Activated gamma-delta T cell treated with anti-CD3 and anti-CD28 coated beads, Interleukin-2, amount 50 U/mL, for 16 hours (primary cell): Measurements from ENCODE around the gene NALCN.

Experiments
- DNase-seq: peaks from one replicate; pipeline ENCODE4 v3.0.0-alpha.2; 2020; ENCODE audit warnings: low read depth

Gene NALCN

GRCh38 chr13:101121608-101122007, 294.7 kb downstream of the NALCN start:
- no peak for DNase-seq

- no peak for DNase-seq
Measured at GRCh38 chr13:101120007-101120406, 296.3 kb downstream of the NALCN start.

GRCh38 chr13:101116826-101117225, 299.5 kb downstream of the NALCN start:
- DNase-seq = no peak

- DNase-seq = no peak
Measured at GRCh38 chr13:101116341-101116740, 300.0 kb downstream of the NALCN start.

- DNase-seq = no peak
Measured at GRCh38 chr13:101115762-101116171, 300.5 kb downstream of the NALCN start.

DNA sequence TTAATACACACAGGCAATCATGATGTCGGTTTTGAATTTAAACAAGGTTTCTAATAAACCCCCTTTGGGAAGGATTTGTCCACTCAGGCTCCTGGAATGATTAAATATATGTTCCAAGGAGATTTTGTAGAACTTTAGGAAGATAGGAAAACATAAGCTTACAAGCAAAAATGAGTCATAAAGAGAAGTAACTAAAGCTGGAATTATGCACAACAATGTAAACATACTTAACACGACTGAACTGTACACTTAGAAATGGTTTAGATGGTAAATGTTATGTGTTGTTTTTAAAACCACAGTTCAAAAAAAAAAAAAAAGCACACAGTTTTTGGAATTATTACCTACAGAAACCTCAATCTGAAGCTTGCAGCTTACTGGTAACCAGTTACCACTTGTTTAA, 304.4 kb downstream of the NALCN start:
- no peak for DNase-seq

DNA sequence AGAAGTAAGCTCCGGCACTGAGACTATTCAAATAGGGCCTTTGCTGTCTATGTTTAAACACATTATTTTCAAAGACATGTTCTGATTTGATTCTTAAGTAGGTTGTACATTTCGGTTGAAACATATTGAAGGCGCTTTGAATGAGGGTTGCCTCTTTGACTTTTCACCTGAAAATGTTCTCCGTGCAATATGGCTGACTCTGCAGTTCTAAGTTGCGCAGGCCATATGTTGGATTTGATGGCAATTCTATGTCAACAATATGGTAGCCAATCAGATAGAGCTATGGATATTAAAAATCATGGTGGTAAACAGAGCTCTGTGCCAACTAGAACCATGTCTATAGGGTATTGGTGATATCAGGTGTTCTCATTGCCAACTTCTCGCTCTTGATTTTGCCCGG, 307.3 kb downstream of the NALCN start:
- DNase-seq = no peak

DNA sequence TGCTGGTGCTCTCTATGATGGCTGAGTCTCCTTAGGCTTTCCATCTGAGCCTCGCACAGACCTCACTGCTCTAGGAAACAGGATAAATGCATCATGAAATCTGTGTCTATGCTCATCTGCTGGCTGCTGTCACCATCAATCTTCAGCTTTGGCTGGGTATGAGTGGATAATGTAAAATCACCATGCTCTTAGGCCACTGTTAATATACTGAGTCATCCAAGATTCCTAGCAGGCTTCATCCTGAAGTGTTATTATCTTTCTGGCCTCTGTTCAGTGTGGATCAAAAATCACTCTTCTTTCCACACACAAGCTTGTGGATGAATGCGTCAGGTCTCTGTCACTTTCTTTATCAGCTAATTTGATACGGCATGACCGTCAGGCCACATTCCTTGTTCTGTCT, 317.4 kb downstream of the NALCN start:
- no peak for DNase-seq

- no peak for DNase-seq
Measured at GRCh38 chr13:101092985-101093384, 323.3 kb downstream of the NALCN start.

- DNase-seq = no peak
Measured at GRCh38 chr13:101090287-101090686, 326.0 kb downstream of the NALCN start.

- no peak for DNase-seq
Measured at GRCh38 chr13:101085551-101085950, 330.8 kb downstream of the NALCN start.

DNA sequence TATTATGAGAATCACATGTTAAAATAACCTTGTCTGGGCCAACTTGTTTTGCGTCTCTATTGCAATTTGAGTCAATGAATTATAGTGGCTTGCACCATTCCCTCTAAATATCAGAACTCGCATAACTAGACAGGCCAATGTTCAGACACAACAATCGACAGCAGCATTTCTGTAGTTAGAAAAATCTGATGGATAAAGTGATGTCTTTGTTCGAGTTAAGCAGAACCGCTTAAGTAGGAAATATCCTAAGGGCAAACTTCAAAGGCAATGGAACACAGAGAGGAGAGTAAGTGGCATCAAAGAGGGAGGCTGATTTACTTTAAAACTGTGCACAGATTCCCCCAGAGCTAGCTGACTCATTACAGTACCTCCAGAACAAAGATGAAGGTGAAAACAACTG, 333.9 kb downstream of the NALCN start:
- DNase-seq = no peak

DNA sequence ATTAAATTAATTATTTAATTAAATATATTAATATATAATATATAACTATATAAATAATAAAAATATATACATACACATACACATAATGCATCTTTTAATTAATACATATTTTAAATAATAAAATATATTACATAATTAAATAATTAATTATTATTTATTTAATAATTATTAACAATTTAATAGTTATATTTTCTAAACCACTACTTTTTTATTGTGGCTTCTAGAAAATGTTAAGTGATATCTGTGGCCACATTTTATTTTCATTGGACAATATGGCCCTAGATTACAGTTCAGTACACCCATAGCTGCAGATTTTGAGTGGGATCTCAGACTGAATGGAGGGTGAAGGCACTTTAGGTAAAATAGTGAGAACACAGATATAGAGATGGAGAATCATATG, 335.7 kb downstream of the NALCN start:
- DNase-seq = no peak

- no peak for DNase-seq
Measured at GRCh38 chr13:101065329-101065728, 351.0 kb downstream of the NALCN start.

GRCh38 chr13:101059793-101060192, 356.5 kb downstream of the NALCN start:
- DNase-seq = no peak

GRCh38 chr13:101058841-101059240, 357.5 kb downstream of the NALCN start:
- DNase-seq = no peak

DNA sequence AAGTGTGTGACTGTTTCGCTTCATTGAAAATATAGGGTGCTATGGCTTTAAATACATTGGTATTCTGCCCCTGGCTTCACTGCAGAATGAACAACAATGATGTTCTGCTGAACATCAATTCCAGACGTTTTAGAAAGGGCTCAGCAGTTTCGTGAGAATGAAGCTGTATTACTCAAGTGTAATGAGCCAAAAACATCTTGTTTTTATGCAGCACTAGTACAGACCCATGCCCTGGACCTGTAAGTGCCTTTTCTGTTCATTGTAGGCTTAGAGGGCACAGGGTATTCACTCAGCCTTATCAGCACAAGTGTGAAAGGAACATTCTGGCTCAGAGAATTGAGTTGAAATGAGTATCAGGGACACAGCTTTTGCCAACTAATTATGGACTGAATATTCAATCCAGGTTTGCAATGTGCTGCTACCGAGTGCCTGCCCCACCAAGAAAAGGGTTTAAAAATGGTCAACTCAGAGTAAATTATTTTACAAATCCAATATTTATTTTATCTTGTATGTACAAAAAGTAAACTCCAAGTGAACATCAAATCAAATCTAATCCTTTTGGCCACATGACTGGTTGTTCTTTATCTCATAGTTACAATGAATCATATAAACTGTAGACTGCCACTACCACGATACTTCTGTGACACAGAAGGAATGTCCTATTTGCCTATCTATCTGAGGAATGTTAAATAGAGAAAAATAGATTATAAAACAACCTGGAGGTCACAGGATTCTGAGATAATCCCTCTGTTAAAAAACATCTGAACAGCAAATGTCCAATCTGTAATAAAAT, 362.8 kb downstream of the NALCN start:
- DNase-seq = no peak

GRCh38 chr13:101049166-101049850, 367.0 kb downstream of the NALCN start:
- no peak for DNase-seq

DNA sequence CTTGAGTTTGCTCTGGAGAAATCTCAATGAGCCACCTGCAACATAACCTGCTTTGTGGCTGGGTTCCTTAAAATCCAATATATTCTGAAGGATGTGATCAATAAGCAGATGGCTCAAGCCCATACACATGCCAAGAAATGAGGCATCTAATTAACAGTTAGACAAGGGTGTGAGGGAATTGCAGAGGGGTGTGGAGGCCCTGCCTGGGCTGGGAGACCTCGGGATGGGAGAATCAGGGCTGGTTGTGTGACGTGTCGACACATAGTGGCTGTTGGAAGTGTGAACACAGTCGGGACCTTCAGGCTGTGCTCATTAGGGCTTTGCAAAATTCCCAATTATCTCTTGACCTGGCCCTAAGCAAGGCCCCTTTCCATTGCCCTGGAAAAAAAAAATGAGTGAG, 379.8 kb downstream of the NALCN start:
- DNase-seq = no peak

- no peak for DNase-seq
Measured at GRCh38 chr13:101035119-101035620, 381.1 kb downstream of the NALCN start.

DNA sequence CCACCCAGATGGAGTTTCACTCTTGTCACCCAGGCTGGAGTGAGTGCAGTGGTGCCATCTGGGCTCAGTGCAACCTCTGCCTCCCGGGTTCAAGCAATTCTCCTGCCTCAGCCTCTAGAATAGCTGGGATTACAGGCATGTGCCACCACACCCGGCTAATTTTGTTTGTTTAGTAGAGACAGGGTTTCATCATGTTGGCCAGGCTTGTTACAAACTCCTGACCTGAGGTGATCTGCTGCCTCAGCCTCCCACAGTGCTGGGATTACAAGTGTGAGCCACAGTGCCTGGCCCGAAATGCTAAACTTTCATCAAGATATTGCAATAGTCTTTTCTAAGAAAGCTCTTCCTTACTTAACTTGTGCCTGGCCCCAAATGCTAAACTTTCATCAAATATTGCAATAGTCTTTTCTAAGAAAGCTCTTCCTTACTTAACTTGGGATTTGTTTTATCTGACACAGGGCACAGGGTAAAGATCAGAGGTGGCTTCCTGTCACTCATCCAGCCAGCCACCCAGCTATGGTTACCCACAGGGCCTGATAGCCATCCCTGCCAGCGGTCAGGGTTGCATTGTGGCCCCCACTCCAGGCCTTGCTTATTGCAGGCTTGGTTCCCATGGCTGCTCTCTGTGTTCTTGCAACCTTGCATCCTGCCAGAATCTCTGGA, 389.4 kb downstream of the NALCN start:
- DNase-seq = no peak

GRCh38 chr13:101026328-101026727, 390.0 kb downstream of the NALCN start:
- no peak for DNase-seq

DNA sequence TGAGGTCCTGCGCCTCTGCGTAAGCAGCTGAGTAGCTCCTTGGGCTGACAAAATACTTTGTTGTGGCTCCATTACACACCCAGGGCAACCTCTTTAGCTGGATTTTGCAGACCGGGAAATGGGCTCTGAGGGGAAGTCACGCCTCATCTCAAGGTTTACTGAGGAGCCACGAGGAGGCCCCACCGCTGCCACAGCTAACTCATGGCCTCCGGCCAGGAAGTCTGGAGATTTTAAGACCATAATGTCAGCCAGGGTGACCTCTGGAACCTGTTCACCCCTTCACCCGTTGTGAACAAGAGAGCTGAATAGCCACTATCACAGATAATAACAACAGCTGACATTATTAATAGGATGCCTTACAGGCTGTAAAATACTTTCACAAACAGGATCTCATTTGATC, 390.4 kb downstream of the NALCN start:
- no peak for DNase-seq
